T1000 (cell line): ENCODE data around the gene GNAT3.

Experiments used
- DNase-seq: peaks from one replicate; lab custom pipeline; 2025; ENCODE audit warnings: mixed read lengths; lab: John Stamatoyannopoulos, UW

Gene GNAT3

GRCh38 chr7:80511964-80512363, at the start of gene GNAT3:
TSS of gene GNAT3 (minus strand) at chr7:80512064. CDS start at chr7:80511926, 138 bp downstream.
- no peak for DNase-seq

- no peak for DNase-seq
These were observed 46.3 kb upstream of the GNAT3 start for GRCh38 chr7:80558116-80558515.

DNA sequence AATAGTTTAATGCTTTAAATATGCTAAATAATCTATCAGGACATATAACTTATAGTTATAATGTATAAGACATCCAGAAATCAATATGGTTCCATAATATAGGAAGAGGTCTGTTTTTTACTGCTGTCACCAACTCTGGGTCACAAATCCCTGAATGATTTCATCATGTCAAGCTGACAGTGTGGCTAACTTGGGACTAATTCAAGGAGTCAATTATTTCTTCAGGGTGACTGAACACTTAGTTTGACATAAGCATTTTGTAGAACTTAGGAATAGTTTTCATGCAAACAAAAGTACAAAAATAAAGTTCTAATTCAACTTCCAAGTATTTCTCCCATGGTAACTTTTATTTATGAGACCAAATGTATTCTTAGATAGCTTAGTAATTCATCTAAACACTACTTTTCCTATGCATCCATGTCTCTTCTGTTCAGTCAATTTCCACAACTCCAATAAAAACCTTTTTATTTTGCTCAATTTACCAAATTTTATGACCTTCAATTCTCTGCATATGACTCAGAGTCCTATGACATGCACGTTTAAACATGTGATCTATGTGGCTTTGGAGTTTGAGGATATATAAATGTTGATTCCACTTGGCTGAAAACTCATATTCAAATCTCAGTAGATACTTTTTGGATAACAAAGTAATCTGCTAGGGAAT, 40.3 kb upstream of the GNAT3 start:
- DNase-seq, result no peak

DNA sequence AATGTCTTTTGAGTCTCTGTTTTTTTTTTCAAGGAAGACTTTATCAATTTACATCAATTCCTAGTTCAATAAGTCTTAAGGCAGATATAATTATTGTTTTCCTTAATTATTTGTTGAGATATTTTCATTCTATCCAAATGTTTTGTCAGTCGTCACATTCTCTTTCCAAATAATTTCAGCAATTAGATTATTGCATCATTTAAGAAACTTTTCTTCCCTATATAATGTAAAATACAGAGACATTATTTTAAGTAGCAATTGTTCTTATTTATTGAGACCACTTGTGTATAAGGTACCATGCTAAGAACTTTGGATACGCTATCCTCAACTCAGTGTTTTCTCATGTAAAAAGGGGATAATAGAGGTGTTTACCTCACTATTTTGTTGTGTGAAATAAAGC, 38.1 kb upstream of the GNAT3 start:
- DNase-seq, result no peak

DNA sequence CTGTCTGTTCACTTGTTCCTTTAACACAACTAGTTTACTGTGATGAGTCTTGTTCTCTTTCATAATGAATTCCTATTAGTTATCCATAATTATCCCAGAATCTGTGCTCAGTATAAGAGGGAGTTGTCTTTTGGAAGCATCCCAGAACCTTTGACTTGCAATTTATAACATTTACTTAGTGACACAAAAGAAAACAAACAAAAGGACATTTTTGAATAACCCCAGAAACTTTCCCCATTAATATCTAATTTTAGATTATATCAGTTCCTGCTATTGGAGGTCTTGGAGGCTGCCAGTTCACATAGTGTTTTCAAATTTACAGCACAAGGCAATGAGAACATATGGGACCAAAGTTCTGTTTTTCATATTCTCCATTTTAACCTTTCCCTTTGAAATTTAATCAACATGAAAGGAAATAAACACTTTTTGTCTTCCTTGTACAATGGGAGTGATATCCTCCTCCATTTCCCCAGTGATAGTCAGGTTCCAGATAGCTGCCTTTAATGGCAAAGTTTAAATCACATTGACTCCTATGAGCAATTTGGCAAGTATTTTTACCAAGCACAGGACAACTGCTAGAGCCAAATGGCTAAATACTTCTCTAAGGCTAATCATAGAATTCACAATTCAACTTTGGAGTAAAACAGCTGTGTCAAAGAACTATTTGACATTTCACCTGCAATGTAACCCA, 37.1 kb upstream of the GNAT3 start:
- no peak for DNase-seq

DNA sequence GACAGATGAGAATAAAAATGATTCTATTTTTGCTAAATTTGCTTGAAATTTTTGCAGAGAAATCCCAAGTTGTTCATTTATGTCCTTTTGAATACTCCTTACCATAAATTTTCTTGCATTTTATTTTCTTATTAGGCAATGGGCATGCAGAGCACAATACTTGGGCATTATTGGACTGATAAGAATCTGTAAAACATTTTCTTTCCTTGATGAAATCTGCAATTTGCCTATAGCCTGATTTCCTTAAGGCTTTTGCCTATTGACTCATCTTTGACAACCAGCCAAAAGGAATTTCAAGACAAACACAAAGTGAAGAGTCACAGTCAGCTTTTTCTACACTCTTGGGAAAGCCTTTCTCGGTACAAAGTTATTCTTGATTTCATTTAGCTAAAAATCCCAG, 30.5 kb upstream of the GNAT3 start:
- DNase-seq, result no peak

DNA sequence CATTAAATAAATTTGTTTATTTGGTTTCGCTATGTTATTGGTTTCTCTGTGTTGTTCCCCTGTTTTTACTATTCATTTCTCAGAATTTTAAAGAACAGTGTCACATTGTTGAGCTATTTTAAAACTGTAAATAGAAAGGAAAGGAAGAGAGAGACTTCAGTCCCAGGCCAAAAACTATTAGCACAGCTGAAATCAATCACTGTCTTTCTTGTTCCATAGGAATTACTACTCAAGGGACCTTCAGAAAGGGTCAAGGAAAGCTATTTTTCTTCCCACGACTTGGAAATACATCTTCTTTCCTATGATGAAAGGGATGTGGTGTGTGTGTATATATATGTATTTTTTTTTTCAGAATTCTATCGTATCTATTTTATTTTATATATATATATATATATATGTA, 29.0 kb upstream of the GNAT3 start:
- no peak for DNase-seq

DNA sequence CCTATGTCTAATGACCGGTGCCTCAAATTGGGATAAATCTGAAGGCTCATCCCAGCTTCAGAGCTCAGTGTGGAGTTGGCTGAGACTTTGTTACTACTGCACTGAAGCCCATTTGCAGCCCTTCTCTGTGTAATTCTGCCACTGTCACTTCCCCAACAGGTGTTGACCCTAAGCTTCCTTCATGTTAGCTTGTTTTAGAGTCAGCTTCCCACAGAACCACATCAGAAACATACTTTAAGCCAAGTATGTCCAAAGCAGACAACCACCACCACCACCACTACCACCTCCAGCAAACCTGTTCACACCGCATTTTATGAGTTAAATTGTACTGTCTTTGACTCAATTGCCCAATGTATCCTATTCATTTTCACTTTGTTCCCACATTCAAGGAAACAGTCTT, 25.2 kb upstream of the GNAT3 start:
- no peak for DNase-seq

DNA sequence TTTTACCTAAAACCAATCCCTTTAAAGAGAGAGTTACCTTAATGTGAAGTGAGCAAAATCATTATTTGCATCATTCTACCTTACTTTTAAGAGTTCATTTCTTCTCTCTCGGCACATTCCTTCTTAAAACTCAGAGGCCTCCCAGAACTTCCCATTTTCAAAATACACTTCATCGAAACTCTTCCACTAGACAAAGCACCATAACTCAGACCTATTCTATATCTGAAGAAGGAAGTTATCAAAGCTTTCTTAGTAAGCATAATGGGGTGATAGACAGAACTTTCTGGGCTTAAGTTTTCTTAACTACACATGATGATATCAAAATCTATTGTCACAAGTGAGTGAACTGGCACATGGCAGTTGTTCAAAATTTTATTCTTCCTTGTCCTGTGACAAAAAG, 24.6 kb upstream of the GNAT3 start:
- no peak for DNase-seq

DNA sequence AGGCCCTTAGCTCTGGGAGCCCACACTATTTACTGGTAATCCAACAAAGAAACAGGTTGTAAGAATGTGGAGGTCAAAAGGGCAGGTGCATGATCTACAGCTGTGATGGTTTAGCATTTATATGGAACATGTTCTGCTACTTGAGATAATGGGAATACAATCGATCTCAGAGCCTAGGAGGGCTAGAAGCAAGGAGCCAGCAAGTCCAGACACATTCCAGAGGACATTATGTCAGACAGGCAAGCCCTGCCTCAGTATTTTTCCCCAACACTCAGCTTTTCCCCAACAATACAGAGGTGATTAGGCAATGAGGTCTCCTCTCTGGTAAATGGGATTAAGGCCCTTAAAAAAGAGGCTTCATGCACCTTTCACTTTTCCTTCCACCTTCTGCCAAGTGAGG, 21.4 kb upstream of the GNAT3 start:
- no peak for DNase-seq

GRCh38 chr7:80532153-80532552, 20.3 kb upstream of the GNAT3 start:
- DNase-seq, result no peak

DNA sequence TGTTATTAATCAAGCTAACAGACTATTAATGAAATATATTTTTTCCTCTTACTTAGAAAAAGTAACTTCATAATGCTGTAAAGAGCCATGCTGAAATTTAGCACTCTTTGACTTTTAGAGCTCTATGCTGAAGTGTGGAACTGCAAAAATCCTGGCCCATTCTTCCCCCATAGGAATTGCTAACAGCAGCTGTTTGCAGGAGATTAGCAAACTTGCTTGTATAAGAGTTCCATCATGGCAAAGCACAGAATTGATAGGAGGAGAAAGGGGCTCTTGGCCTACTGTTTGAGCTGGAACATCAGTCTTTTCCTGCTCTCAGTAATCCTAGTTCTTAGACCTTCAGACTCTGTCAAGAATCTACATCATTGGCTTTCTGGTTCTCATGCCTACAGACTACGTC, 18.3 kb upstream of the GNAT3 start:
- no peak for DNase-seq

DNA sequence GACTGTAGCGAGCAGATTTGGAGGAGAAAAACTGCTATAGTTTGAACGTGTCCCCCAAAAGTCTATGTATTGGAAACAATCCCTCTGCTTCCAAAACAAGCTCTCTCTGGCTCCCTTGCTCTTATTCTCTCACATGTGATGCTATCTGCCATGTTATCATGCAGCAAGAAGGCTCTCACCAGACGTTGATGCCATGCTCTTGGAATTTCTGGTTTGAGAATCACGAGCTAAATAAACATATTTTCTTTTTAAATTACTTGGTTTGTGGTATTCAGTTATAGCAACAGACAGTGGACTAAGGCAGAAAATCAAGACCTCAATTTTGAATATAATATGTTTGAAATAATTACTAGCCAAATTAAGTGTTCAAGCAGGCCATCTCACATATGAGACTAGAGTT, 17.5 kb upstream of the GNAT3 start:
- DNase-seq, result no peak

GRCh38 chr7:80528689-80529088, 16.8 kb upstream of the GNAT3 start:
- no peak for DNase-seq

DNA sequence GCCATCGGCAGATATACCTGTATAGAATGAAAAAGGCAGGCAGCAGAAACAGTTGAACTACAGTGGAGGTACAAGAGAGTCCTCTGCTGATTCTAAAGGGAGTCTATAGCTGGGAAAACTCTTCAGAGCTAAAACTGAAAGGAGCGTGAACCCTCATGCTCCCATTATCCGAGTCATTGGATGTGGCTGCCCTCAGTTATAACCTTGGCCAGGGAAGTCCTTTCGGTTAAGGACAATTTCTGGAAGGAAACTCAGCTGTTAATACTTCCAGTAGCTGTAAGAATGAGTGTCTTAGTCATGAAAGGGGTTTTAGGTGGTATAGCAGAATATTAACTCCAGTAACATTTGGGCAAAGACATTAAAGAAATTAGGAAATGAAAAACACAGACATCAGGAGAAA, 14.6 kb upstream of the GNAT3 start:
- DNase-seq, result no peak

DNA sequence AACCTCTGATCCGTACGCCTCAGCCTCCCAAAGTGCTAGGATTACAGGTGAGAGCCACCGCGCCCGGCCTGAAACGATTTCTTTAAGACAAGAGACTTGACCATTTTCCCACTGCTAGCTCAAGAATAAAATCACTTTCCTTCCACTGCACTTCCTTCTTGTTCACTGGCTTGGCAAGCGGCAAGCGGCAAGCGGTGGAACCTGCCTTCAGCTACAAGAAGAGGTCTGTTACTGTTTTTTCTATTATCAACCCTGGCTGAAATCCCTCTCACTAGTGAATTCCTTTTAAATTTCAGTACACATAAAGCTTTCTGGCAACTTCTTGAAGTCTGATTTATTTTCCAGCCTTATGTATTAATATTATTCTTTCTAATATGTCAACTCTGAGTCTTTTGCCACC, 12.8 kb upstream of the GNAT3 start:
- no peak for DNase-seq

- no peak for DNase-seq
These were observed 9.9 kb upstream of the GNAT3 start for GRCh38 chr7:80521809-80522208.

- peak; percentile 28 for DNase-seq
These were observed 8.3 kb upstream of the GNAT3 start for GRCh38 chr7:80520199-80520598.

DNA sequence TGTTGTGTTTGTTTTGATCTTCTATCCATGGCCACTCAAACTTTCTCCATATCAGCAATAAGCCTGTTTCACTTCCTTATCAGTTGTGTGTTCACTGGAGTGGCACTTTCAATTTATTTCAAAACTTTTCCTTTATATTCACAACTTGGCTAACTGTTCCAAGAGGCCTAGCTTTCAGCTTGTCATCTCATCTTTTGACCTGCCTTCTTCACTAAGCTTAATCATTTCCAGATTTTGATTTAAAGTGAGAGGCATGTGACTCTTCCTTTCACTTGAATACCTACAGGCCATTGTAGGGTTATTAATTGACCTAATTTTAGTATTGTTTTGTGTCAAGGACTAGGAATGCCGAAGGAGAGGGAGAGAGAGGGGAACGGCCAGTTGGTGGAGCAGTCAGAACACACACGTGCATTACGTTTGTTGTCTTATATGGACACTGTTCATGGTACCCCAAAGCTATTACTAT, 5.5 kb upstream of the GNAT3 start:
- DNase-seq, result no peak

- DNase-seq, result no peak
These were observed 3.4 kb upstream of the GNAT3 start for GRCh38 chr7:80515298-80515697.

- DNase-seq, result no peak
These were observed 1.8 kb downstream of the GNAT3 start for GRCh38 chr7:80510021-80510420.

- DNase-seq, result no peak
These were observed 3.4 kb downstream of the GNAT3 start for GRCh38 chr7:80508440-80508839.

GRCh38 chr7:80505900-80506500, 5.9 kb downstream of the GNAT3 start:
- no peak for DNase-seq
